ENCODE results near the gene HPCAL1. TPM values are rescaled to one million over a fixed set of nuclear protein-coding genes. Genes with fewer than 3 reads are reported as not detected.

Gene HPCAL1
- total and polyA plus RNA-seq, 10 of the 15 experiments (the other 5 are each of a cell fraction or from before 2014, with no cell fraction given): 0.40 to 12.8 (median 7.9) TPM

DNA sequence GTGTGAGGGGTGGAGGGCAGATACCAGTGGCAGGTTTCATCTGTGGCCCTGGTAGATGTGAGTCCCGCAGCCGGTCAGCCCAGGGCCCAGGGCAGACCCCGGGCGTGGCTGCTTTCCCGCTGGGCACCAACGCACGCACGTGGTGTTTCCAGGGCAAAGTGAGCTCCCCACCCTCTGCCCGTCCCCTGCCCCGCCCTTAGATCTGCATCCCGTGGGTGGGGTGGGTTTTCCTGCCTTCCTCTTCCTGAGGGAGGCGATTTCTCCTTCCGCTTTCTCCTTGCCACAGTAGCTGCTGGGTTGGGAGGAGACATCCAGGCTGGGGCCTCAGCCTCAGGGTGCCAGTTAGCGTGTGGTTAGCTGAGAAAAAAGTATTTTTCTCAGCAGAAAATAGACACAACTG lies 95.8 kb downstream of the HPCAL1 start (continued):
- TF ChIP-seq, protein P1, sequence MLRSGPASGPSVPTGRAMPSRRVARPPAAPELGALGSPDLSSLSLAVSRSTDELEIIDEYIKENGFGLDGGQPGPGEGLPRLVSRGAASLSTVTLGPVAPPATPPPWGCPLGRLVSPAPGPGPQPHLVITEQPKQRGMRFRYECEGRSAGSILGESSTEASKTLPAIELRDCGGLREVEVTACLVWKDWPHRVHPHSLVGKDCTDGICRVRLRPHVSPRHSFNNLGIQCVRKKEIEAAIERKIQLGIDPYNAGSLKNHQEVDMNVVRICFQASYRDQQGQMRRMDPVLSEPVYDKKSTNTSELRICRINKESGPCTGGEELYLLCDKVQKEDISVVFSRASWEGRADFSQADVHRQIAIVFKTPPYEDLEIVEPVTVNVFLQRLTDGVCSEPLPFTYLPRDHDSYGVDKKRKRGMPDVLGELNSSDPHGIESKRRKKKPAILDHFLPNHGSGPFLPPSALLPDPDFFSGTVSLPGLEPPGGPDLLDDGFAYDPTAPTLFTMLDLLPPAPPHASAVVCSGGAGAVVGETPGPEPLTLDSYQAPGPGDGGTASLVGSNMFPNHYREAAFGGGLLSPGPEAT (IDR thresholded peaks at IDR 0.05; ENCODE audit: low read depth): no peak
- TF ChIP-seq ATF7 (IDR thresholded peaks at IDR 0.05; ENCODE audit: low read depth) (no peak), ESRRA (IDR thresholded peaks at IDR 0.05; ENCODE audit: low read length) (no peak), NR2C2 (IDR thresholded peaks at IDR 0.05; ENCODE audit: borderline replicate concordance, control insufficient read depth, insufficient read length, low read depth) (no peak), CREM (IDR thresholded peaks at IDR 0.05; ENCODE audit: low read depth) (no peak), RFX5 (IDR thresholded peaks at IDR 0.05; ENCODE audit: low read depth, low read length) (no peak), BHLHE40 (IDR thresholded peaks at IDR 0.05; ENCODE audit: borderline replicate concordance in 1 of 2, low read depth in 2 of 2, low read length in 1 of 2) (no peak), KAT2A (conservative IDR thresholded peaks at IDR 0.05; ENCODE audit: control insufficient read depth, low read depth, low read length) (no peak), RAD21 (IDR thresholded peaks at IDR 0.05; ENCODE audit: insufficient read depth, low read depth, low read length) (no peak)

- H4K20me1 ChIP-seq (ENCODE audit: control insufficient read depth, insufficient read depth): no peaks in the 10 kb centered on the region
- H3K9me3 ChIP-seq (replicated peaks; ENCODE audit: control insufficient read depth, insufficient read depth, low read length): peaks cover 1% of the 10 kb centered on the region; the same call in 2 of the 3 replicates
- intact Hi-C loops (cut with micrococcal nuclease; ENCODE audit: unreplicated experiment): no loop called here
- DNase-seq (ENCODE audit: low read depth, low spot score) (no peak), ATAC-seq (no peak), FAIRE-seq (no peak)
- H3K79me2 ChIP-seq (ENCODE audit: control insufficient read depth, insufficient read depth, low read length): no peaks in the 10 kb centered on the region
- H3K4me3 ChIP-seq: no peak overlapping the region
- no peak overlapping the region for H2AFZ ChIP-seq (ENCODE audit: control insufficient read depth, low read depth, low read length)
- H3K27ac ChIP-seq (ENCODE audit: control insufficient read depth, insufficient read depth): no peak overlapping the region
- CTCF ChIA-PET: no interaction called here
- H3K27me3 ChIP-seq (replicated peaks in 1 of 2; ENCODE audit: control insufficient read depth in 2 of 2, insufficient read depth in 2 of 2, low read length in 1 of 2): no peaks in the 10 kb centered on the region
- no peak overlapping the region for H3K9ac ChIP-seq (ENCODE audit: control insufficient read depth, insufficient read depth, low read length)
- POLR2A ChIA-PET: no interaction called here
- TF ChIP-seq PRDM15 (CRISPR knock-in tag; IDR thresholded peaks at IDR 0.05): no peak
- TF ChIP-seq SREBF1 (IDR thresholded peaks at IDR 0.05; ENCODE audit: low read length): no peak
- no peak for TF ChIP-seq PBX3 (IDR thresholded peaks at IDR 0.05; ENCODE audit: insufficient replicate concordance, low read depth, low read length)
- no peak for TF ChIP-seq MTA3 (IDR thresholded peaks at IDR 0.05; ENCODE audit: borderline replicate concordance, low read length)
- H3K4me2 ChIP-seq (ENCODE audit: control insufficient read depth, insufficient read depth): no peak overlapping the region
- SMC1A ChIA-PET (ENCODE audit: uncharacterized antibody, unreplicated experiment): no interaction called here
- H3K4me1 ChIP-seq (ENCODE audit: control insufficient read depth, insufficient read depth, low read length): peaks cover 8% of the 10 kb centered on the region
- no peaks in the 10 kb centered on the region; a peak in 1 of 4 replicates for H3K36me3 ChIP-seq (ENCODE audit: control insufficient read depth in 2 of 2, insufficient read depth in 2 of 2, low read length in 1 of 2)
- 73% methylated on average over 10 of the region's 16 CpGs for WGBS (ENCODE audit: insufficient coverage, insufficient replicate concordance, low lambda C conversion rate, missing lambda C conversion rate)
- no TSS peak for BruUV-seq (replicated peaks)
- RAD21 ChIA-PET (ENCODE audit: unreplicated experiment): interaction anchor here (0.9 kb wide), 1 partner anchor 11 kb away, joined by 3 read pairs; no protein-coding TSS in a partner anchor
- in situ Hi-C loops (cut with MboI): no loop called here
These were observed 96.7 kb downstream of the HPCAL1 start for GRCh38 chr2:10399358-10399757.
